SK-N-SH treated with all-trans-retinoic acid at 6 μM for 48 hours (cell line): ENCODE results near the gene ADGRG6.

ENCODE experiments used
- ATAC-seq: fragments of 200-7000 bp; cut with Tn5 transposase; 3 replicates; pipeline ENCODE4 v1.9.1; 2020; ENCODE audit warnings: mild to moderate bottlenecking, moderate library complexity
- ARNTL ChIP-seq: fragments of 450-650 bp; formaldehyde crosslinking; IDR thresholded peaks from 2 replicates; pipeline ENCODE4 v1.5.0; 2020; ENCODE audit warnings: low read depth, mild to moderate bottlenecking, moderate library complexity, borderline replicate concordance
- BACH2 ChIP-seq: fragments of 250-450 bp; sonication (Bioruptor Pico); IDR thresholded peaks from 2 replicates; pipeline ENCODE4 v1.9.0; 2021; ENCODE audit warnings: mild to moderate bottlenecking, borderline replicate concordance
- CSDC2 ChIP-seq: fragments of 250-450 bp; sonication (Bioruptor Pico); IDR thresholded peaks from 2 replicates; pipeline ENCODE4 v1.5.0; 2020; ENCODE audit warnings: mild to moderate bottlenecking, moderate library complexity
- ESRRG ChIP-seq: fragments of 250-450 bp; sonication (Bioruptor Pico); IDR thresholded peaks from 2 replicates; pipeline ENCODE4 v1.6.1; 2021; ENCODE audit warnings: mild to moderate bottlenecking
- GLIS3 ChIP-seq: fragments of 250-450 bp; sonication (Bioruptor Pico); IDR thresholded peaks from 2 replicates; pipeline ENCODE4 v1.5.0; 2020; ENCODE audit warnings: mild to moderate bottlenecking, moderate library complexity
- ISL1 ChIP-seq: fragments of 250-450 bp; sonication (Bioruptor Pico); IDR thresholded peaks from 2 replicates; pipeline ENCODE4 v2.1.2; 2022; ENCODE audit warnings: mild to moderate bottlenecking, moderate library complexity
- OSR1 ChIP-seq: fragments of 250-450 bp; sonication (Bioruptor Pico); IDR thresholded peaks from 2 replicates; pipeline ENCODE4 v1.8.0; 2022; ENCODE audit warnings: moderate library complexity, mild to moderate bottlenecking, inconsistent platforms
- PPARA ChIP-seq: fragments of 250-450 bp; sonication (Bioruptor Pico); IDR thresholded peaks from 2 replicates; pipeline ENCODE4 v1.5.0; 2020; ENCODE audit warnings: mild to moderate bottlenecking, borderline replicate concordance
- RARB ChIP-seq: fragments of 250-450 bp; sonication (Bioruptor Pico); IDR thresholded peaks from 2 replicates; pipeline ENCODE4 v1.8.0; 2021; ENCODE audit warnings: mild to moderate bottlenecking, moderate library complexity
- SNAI2 ChIP-seq: fragments of 250-450 bp; sonication (Bioruptor Pico); IDR thresholded peaks from 2 replicates; pipeline ENCODE4 v1.5.0; 2020; ENCODE audit warnings: mild to moderate bottlenecking, moderate library complexity
- TCF4 ChIP-seq: fragments of 250-450 bp; sonication (Bioruptor Pico); IDR thresholded peaks from 2 replicates; pipeline ENCODE4 v1.8.0; 2021; ENCODE audit warnings: mild to moderate bottlenecking, moderate library complexity, borderline replicate concordance
- TOX ChIP-seq: fragments of 250-450 bp; sonication (Bioruptor Pico); IDR thresholded peaks from 2 replicates; pipeline ENCODE4 v1.8.0; 2021; ENCODE audit warnings: mild to moderate bottlenecking, moderate library complexity, borderline replicate concordance
- ZC3H10 ChIP-seq: fragments of 250-450 bp; sonication (Bioruptor Pico); IDR thresholded peaks from 2 replicates; pipeline ENCODE4 v1.5.1; 2021; ENCODE audit warnings: mild to moderate bottlenecking, moderate library complexity
- ZFP3 ChIP-seq: fragments of 250-450 bp; sonication (Bioruptor Pico); IDR thresholded peaks from 2 replicates; pipeline ENCODE4 v1.5.0; 2020; ENCODE audit warnings: mild to moderate bottlenecking, moderate library complexity
- ZFP30 ChIP-seq: fragments of 450-650 bp; formaldehyde crosslinking; IDR thresholded peaks from 2 replicates; pipeline ENCODE4 v1.5.0; 2022; ENCODE audit warnings: mild to moderate bottlenecking, moderate library complexity
- ZNF565 ChIP-seq: fragments of 450-650 bp; formaldehyde crosslinking; conservative IDR thresholded peaks from 2 replicates; pipeline ENCODE4 v1.5.0; 2020; ENCODE audit warnings: low read depth, mild to moderate bottlenecking, moderate library complexity
- ZNF70 ChIP-seq: fragments of 450-650 bp; formaldehyde crosslinking; IDR thresholded peaks from 2 replicates; pipeline ENCODE4 v1.5.0; 2020; ENCODE audit warnings: mild to moderate bottlenecking, moderate library complexity
- ZNF8 ChIP-seq: fragments of 450-650 bp; formaldehyde crosslinking; IDR thresholded peaks from 2 replicates; pipeline ENCODE4 v1.5.0; 2020; ENCODE audit warnings: mild to moderate bottlenecking, moderate library complexity
- TF ChIP-seq, protein P1 (sequence below): fragments of 250-450 bp; sonication (Bioruptor Pico); IDR thresholded peaks from 2 replicates; pipeline ENCODE4 v1.8.0; 2020; ENCODE audit warnings: mild to moderate bottlenecking, moderate library complexity, borderline replicate concordance
- TF ChIP-seq, protein P2 (sequence below): fragments of 250-450 bp; sonication (Bioruptor Pico); IDR thresholded peaks from 2 replicates; pipeline ENCODE4 v1.5.1; 2021; ENCODE audit warnings: mild to moderate bottlenecking, moderate library complexity
- TF ChIP-seq, protein P3 (sequence below): fragments of 250-450 bp; sonication (Bioruptor Pico); IDR thresholded peaks from 2 replicates; pipeline ENCODE4 v1.8.0; 2021; ENCODE audit warnings: low read depth, mild to moderate bottlenecking, moderate library complexity, borderline replicate concordance
- TF ChIP-seq, protein P4 (sequence below): fragments of 250-450 bp; sonication (Bioruptor Pico); IDR thresholded peaks from 2 replicates; pipeline ENCODE4 v1.5.1; 2020; ENCODE audit warnings: low read depth, mild to moderate bottlenecking, moderate library complexity

ADGRG6 gene

DNA sequence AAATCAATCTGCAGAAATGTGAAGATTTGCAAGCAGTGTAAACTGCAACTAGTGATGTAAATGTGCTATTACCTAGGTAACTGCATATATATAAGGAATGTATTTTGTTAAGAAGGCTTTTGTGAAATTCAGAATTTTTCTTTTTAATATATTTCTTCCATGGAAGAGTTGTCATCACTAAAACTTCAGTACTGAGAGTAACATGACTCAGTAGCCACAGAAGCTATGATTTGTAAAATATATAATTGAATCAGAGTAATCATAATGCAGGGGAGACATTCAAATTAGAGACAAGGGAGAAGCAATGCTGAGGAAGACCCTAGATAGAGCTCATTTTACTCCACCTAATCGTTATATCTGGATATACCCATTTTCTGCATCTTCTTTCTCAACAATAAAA, 141.7 kb downstream of the ADGRG6 start (continued):
- TF ChIP-seq, protein P1, sequence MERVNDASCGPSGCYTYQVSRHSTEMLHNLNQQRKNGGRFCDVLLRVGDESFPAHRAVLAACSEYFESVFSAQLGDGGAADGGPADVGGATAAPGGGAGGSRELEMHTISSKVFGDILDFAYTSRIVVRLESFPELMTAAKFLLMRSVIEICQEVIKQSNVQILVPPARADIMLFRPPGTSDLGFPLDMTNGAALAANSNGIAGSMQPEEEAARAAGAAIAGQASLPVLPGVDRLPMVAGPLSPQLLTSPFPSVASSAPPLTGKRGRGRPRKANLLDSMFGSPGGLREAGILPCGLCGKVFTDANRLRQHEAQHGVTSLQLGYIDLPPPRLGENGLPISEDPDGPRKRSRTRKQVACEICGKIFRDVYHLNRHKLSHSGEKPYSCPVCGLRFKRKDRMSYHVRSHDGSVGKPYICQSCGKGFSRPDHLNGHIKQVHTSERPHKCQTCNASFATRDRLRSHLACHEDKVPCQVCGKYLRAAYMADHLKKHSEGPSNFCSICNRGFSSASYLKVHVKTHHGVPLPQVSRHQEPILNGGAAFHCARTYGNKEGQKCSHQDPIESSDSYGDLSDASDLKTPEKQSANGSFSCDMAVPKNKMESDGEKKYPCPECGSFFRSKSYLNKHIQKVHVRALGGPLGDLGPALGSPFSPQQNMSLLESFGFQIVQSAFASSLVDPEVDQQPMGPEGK (CRISPR knock-in tag), result no peak
- TF ChIP-seq ZNF70 (CRISPR knock-in tag) (no peak), TCF4 (CRISPR knock-in tag) (no peak)

DNA sequence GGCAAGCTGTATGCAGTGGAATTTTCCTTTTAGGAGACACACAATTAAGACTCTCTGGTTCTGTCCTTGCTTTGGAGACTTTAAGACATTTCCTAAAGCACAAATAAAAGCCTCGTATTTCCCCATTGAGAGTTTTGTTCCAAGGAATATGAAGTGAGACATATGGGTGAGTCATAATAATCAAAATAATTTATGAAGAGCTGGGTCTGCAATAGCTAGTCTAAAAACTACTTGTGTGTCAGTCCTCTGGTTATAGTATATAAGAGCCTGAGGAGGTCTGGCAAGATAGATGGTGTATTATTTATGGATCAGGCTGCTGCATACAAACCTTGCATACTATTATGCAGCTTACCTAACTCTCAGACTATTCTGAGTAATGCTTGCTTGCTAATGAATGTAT, 142.6 kb downstream of the ADGRG6 start:
- ATAC-seq, result peak; percentile 69
- TF ChIP-seq ISL1 (CRISPR knock-in tag) (no peak), RARB (CRISPR knock-in tag) (no peak), BACH2 (no peak), CSDC2 (no peak), GLIS3 (CRISPR knock-in tag) (no peak), SNAI2 (CRISPR knock-in tag) (no peak), ZFP3 (no peak), ESRRG (no peak), ZNF565 (no peak), PPARA (CRISPR knock-in tag) (no peak), OSR1 (no peak), TOX (no peak), ZNF70 (CRISPR knock-in tag) (no peak), ARNTL (no peak)
- TF ChIP-seq, protein P2, sequence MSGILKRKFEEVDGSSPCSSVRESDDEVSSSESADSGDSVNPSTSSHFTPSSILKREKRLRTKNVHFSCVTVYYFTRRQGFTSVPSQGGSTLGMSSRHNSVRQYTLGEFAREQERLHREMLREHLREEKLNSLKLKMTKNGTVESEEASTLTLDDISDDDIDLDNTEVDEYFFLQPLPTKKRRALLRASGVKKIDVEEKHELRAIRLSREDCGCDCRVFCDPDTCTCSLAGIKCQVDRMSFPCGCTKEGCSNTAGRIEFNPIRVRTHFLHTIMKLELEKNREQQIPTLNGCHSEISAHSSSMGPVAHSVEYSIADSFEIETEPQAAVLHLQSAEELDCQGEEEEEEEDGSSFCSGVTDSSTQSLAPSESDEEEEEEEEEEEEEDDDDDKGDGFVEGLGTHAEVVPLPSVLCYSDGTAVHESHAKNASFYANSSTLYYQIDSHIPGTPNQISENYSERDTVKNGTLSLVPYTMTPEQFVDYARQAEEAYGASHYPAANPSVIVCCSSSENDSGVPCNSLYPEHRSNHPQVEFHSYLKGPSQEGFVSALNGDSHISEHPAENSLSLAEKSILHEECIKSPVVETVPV (CRISPR knock-in tag), result no peak

DNA sequence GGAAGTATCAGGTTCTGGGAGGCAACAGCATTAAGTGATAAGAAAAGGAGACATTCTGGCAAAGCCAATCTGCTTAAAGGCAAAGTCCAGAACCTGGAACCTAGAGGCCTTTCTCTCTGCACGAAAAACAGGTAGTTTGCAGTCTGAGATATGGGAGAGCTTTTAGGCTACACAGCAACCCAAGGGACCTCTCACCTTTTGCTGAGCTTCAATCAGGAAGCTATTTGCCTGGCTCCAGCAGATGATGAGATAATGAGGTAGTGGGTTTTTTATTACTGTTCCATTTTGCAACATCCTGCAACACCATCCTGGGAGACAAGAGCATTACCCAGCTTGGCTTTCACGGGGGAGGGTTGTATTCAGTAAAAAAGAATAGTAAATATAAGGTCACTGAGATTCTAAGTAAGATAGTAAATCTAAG, 143.1 kb downstream of the ADGRG6 start:
- ATAC-seq, result no peak; the same call in 2 of the 3 replicates
- TF ChIP-seq, protein P3, sequence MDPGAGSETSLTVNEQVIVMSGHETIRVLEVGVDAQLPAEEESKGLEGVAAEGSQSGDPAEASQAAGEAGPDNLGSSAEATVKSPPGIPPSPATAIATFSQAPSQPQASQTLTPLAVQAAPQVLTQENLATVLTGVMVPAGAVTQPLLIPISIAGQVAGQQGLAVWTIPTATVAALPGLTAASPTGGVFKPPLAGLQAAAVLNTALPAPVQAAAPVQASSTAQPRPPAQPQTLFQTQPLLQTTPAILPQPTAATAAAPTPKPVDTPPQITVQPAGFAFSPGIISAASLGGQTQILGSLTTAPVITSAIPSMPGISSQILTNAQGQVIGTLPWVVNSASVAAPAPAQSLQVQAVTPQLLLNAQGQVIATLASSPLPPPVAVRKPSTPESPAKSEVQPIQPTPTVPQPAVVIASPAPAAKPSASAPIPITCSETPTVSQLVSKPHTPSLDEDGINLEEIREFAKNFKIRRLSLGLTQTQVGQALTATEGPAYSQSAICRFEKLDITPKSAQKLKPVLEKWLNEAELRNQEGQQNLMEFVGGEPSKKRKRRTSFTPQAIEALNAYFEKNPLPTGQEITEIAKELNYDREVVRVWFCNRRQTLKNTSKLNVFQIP, result no peak
- TF ChIP-seq SNAI2 (CRISPR knock-in tag), result no peak
- TF ChIP-seq ZNF565, result no peak
- TF ChIP-seq, protein P4, sequence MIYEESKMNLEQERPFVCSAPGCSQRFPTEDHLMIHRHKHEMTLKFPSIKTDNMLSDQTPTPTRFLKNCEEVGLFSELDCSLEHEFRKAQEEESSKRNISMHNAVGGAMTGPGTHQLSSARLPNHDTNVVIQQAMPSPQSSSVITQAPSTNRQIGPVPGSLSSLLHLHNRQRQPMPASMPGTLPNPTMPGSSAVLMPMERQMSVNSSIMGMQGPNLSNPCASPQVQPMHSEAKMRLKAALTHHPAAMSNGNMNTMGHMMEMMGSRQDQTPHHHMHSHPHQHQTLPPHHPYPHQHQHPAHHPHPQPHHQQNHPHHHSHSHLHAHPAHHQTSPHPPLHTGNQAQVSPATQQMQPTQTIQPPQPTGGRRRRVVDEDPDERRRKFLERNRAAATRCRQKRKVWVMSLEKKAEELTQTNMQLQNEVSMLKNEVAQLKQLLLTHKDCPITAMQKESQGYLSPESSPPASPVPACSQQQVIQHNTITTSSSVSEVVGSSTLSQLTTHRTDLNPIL (CRISPR knock-in tag), result no peak
- no peak for TF ChIP-seq TOX
- no peak for TF ChIP-seq ZC3H10 (CRISPR knock-in tag)
- TF ChIP-seq GLIS3 (CRISPR knock-in tag), result no peak
- no peak for TF ChIP-seq PPARA (CRISPR knock-in tag)
- TF ChIP-seq ZFP3, result no peak
- no peak for TF ChIP-seq OSR1
- no peak for TF ChIP-seq ZNF70 (CRISPR knock-in tag)
- TF ChIP-seq ISL1 (CRISPR knock-in tag), result no peak
- TF ChIP-seq BACH2, result no peak
- TF ChIP-seq, all 23 proteins: peak for 0

DNA sequence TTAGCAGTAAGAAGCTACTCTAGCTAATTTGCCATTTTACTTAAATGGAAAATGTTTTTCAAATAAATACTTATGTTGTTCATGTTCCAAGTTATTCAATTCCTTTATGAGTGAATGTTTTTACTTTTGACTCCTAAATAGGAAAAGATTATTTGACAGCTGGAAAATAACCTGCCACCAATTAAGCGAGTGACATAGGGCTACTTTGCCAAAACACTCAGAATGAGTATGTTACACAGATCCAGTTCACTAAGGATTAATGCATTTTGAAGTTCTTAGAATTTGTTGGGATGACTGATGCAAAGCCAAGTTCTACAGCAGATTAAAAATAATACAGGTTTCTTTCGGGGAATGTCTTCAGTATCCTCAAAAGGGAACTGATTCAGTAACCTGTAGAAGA, 144.4 kb downstream of the ADGRG6 start:
- no peak for ATAC-seq
- TF ChIP-seq TCF4 (CRISPR knock-in tag) (no peak), ZNF70 (CRISPR knock-in tag) (no peak), GLIS3 (CRISPR knock-in tag) (no peak), BACH2 (no peak), ZNF8 (CRISPR knock-in tag) (no peak), ISL1 (CRISPR knock-in tag) (no peak), ZFP3 (no peak), PPARA (CRISPR knock-in tag) (no peak), CSDC2 (no peak), TOX (no peak), ESRRG (no peak), ZFP30 (CRISPR knock-in tag) (no peak), ZC3H10 (CRISPR knock-in tag) (no peak), ARNTL (no peak)
- TF ChIP-seq, protein P3, result no peak
- TF ChIP-seq, protein P1 (CRISPR knock-in tag), result no peak
